HG03571 (cell line): ENCODE measurements around the gene DIP2B.

Source experiments
- ATAC-seq: cut with Tn5 transposase; IDR thresholded peaks from one replicate; pipeline ENCODE4 v1.9.1; 2021; ENCODE audit not compliant: unreplicated experiment

Gene DIP2B

GRCh38 chr12:50725011-50725942 is 220.5 kb downstream of the DIP2B start:
- no peak for ATAC-seq

GRCh38 chr12:50727466-50727865 is 222.7 kb downstream of the DIP2B start:
- no peak for ATAC-seq

GRCh38 chr12:50728417-50728816 is 223.6 kb downstream of the DIP2B start:
- no peak for ATAC-seq

- no peak for ATAC-seq
These were observed 224.1 kb downstream of the DIP2B start for GRCh38 chr12:50728841-50729240.

- ATAC-seq, result no peak
These were observed 227.8 kb downstream of the DIP2B start for GRCh38 chr12:50732591-50732990.

- no peak for ATAC-seq
These were observed 228.9 kb downstream of the DIP2B start for GRCh38 chr12:50733706-50734105.

- no peak for ATAC-seq
These were observed 229.9 kb downstream of the DIP2B start for GRCh38 chr12:50734409-50735263.

GRCh38 chr12:50739611-50740010 is 234.8 kb downstream of the DIP2B start:
- ATAC-seq, result no peak

GRCh38 chr12:50740307-50740706 is 235.5 kb downstream of the DIP2B start:
- no peak for ATAC-seq

- no peak for ATAC-seq
These were observed 238.0 kb downstream of the DIP2B start for GRCh38 chr12:50742776-50743175.

GRCh38 chr12:50745861-50746260 is 241.1 kb downstream of the DIP2B start:
- ATAC-seq, result no peak

- ATAC-seq, result no peak
These were observed 241.6 kb downstream of the DIP2B start for GRCh38 chr12:50746431-50746830.

GRCh38 chr12:50747817-50748216 is 243.0 kb downstream of the DIP2B start:
- no peak for ATAC-seq

GRCh38 chr12:50749459-50749882 is 244.7 kb downstream of the DIP2B start:
- ATAC-seq, result no peak

GRCh38 chr12:50750366-50750765 is 245.6 kb downstream of the DIP2B start:
- ATAC-seq, result no peak

GRCh38 chr12:50751948-50752721 is 247.3 kb downstream of the DIP2B start:
- ATAC-seq, result no peak

GRCh38 chr12:50753232-50753769 is 248.5 kb downstream of the DIP2B start:
- no peak for ATAC-seq

GRCh38 chr12:50763639-50764285 is 259.0 kb downstream of the DIP2B start, which contains the start of gene ATF1:
ATF1 (plus strand) TSS chr12:50764101; CDS start chr12:50780146, 16,045 bp downstream.
- peak; percentile 59 for ATAC-seq

- ATAC-seq, result peak; percentile 34
These were observed 259.7 kb downstream of the DIP2B start for GRCh38 chr12:50764286-50765094.
